Measurements from ENCODE around the gene AANAT. TPM values are rescaled to one million over a fixed set of nuclear protein-coding genes. Genes with fewer than 3 reads are reported as not detected.

Gene AANAT
- polyA plus RNA-seq, 1 experiment, result not detected

DNA sequence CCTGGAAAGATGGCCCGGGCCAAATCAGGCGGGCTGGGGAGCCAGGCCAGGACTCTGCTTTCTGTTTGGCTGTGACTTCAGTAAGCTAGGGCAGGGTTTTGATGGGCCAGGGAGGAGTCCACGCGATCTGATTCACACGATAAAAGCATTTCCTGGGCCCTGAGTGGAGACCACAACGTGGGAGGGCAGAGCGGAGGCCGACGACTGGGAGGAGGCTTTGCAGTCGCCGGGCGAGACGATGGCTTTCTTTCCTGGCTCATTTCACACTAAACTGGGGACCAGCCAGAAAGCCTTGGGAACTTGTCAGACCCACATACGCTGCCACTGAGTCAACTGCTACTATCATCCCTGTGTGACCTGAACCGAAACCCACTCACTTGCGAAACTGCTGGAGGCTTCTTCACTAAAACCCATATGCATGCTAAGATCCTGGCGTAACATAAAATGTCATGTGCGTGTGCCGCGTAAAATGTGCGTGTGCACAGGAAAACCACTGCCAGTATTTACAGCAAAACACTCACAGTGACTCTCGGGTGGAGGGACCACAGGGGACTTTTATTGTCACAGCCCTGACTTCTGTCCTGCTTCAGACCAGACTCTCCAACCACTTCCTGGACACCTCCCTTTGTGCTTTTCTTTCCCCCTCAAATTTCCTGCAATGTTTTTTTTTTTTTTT is 48.0 kb downstream of the AANAT start:
- peak overlapping the region; percentile 1; the same call in 1 of the 2 replicates for H3K4me3 ChIP-seq (ENCODE audit: low read depth, low read length)
- no peaks in the 10 kb centered on the region for H3K36me3 ChIP-seq (ENCODE audit: control insufficient read depth, insufficient read depth, low read length)
- no peaks in the 10 kb centered on the region for H3K27me3 ChIP-seq (ENCODE audit: control insufficient read depth, insufficient read depth, low read length)
- POLR2A ChIA-PET, result no interaction called here
- peak; percentile 95 for DNase-seq (ENCODE audit: low read depth)
- TF ChIP-seq, protein P1, sequence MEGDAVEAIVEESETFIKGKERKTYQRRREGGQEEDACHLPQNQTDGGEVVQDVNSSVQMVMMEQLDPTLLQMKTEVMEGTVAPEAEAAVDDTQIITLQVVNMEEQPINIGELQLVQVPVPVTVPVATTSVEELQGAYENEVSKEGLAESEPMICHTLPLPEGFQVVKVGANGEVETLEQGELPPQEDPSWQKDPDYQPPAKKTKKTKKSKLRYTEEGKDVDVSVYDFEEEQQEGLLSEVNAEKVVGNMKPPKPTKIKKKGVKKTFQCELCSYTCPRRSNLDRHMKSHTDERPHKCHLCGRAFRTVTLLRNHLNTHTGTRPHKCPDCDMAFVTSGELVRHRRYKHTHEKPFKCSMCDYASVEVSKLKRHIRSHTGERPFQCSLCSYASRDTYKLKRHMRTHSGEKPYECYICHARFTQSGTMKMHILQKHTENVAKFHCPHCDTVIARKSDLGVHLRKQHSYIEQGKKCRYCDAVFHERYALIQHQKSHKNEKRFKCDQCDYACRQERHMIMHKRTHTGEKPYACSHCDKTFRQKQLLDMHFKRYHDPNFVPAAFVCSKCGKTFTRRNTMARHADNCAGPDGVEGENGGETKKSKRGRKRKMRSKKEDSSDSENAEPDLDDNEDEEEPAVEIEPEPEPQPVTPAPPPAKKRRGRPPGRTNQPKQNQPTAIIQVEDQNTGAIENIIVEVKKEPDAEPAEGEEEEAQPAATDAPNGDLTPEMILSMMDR (IDR thresholded peaks at IDR 0.05; ENCODE audit: insufficient read depth, low read depth, low read length), result no peak
- CTCF ChIA-PET, result interaction anchor here (1.0 to 19.7 kb wide), 5 partner anchors 7 to 55 kb away, joined by 3 to 442 read pairs (median 4); partner anchors contain the start of genes AANAT and UBE2O

DNA sequence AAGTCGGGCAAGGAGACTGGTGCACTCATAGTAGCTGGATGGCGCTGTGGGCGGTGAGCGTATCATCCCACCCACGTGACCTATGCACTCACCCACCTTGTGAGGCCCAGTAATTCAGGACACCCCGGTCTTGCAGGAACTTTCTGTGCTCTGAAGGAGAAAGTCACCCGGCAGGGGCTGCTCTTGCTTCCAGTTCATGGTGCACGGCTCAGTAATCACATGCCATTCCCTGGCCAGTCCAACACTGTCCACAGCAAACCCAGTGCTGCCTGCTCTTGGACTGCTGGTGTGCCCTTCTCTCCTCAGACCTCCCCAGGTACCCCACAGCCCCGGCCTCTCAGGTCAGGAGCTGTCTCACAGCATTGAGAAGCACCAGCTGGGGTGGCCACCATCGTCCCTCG is 50.2 kb downstream of the AANAT start:
- no peak for DNase-seq (ENCODE audit: low read depth)
- CTCF ChIA-PET, result interaction anchor here (1.4 to 1.5 kb wide), 2 partner anchors 23 to 59 kb away, joined by 4 to 5 read pairs; no protein-coding TSS in a partner anchor

DNA sequence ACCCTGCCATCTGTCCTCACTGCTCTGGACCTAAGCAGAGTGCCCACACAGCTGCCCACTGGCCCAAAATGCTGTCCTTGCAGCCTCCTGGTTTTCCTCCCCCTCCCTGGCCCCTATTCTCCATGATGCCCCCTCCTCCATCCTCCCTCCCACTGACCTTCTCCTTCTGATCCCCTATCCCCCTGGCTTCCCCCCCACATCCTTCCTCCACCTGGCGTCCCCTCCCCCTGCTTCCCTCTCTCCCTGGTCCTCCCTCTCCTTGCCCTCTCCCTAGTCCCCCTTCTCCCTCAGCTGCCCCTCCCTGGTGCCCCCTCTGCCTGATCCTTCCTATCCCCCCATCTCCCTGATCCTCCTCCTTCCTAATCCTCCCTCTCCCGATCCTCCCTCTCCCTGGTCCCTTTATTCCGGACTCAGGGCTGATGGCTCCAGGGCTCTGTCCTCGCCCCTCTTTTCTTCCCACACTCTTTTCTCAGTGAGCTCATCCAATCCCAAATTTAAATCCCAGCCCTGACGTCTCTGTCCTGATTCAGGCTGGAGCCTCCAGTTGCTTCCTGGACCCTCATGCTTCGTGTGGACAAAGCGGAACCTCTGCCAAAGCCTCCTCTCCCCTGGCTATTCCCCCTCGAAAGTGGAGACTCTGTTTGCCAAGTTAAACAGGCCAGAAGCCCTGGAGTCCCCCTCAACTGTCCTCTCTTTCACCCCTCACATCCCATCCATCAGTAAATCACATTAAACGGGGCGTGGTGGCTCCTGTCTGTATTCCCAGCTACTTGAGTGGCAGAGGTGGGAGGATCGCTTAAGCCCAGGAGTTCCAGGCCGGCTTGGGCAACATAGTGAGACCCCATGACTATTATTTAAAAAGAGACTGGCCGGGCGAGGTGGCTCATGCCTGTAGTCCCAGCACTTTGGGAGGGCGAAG is 51.9 kb downstream of the AANAT start:
- ChIA-PET CTCF (interaction anchor here (0.6 to 6.2 kb wide), 5 partner anchors 10 to 162 kb away, joined by 3 to 103 read pairs (median 64); no protein-coding TSS in a partner anchor), POLR2A (no interaction called here)
- Histone ChIP-seq H3K27me3 (ENCODE audit: control insufficient read depth, insufficient read depth, low read length) (no peaks in the 10 kb centered on the region), H3K4me3 (ENCODE audit: low read depth, low read length) (no peak overlapping the region), H3K36me3 (ENCODE audit: control insufficient read depth, insufficient read depth, low read length) (no peaks in the 10 kb centered on the region)
- TF ChIP-seq, protein P1 (IDR thresholded peaks at IDR 0.05; ENCODE audit: insufficient read depth, low read depth, low read length), result no peak
- no peak for DNase-seq (ENCODE audit: low read depth)

More for the DNA sequence above, 50.2 kb downstream of the AANAT start:
- TF ChIP-seq, protein P1 (IDR thresholded peaks at IDR 0.05; ENCODE audit: insufficient read depth, low read depth, low read length), result no peak
- no peaks in the 10 kb centered on the region for H3K36me3 ChIP-seq (ENCODE audit: control insufficient read depth, insufficient read depth, low read length)
- H3K4me3 ChIP-seq (ENCODE audit: low read depth, low read length), result no peak overlapping the region
- POLR2A ChIA-PET, result no interaction called here
- no peaks in the 10 kb centered on the region for H3K27me3 ChIP-seq (ENCODE audit: control insufficient read depth, insufficient read depth, low read length)

Other genes starting within 250 kb of the AANAT start
- gene RNF157, start 227.1 kb upstream of the AANAT start, polyA plus RNA-seq (2011; rRNA removed), result 0.13 and 0.50 TPM in 2 replicates
- gene UBALD2, start 202.3 kb upstream of the AANAT start, polyA plus RNA-seq (2011; rRNA removed), result 35.0 and 50.7 TPM in 2 replicates
- 2.1 and 3.4 TPM in 2 replicates for gene QRICH2, start 159.3 kb upstream of the AANAT start, polyA plus RNA-seq (2011; rRNA removed)
- gene PRPSAP1, start 113.7 kb upstream of the AANAT start, polyA plus RNA-seq (2011; rRNA removed), result 68.5 and 72.8 TPM in 2 replicates
- gene SPHK1, start 83.0 kb upstream of the AANAT start, polyA plus RNA-seq (2011; rRNA removed), result 21.4 and 57.8 TPM in 2 replicates
- gene UBE2O, start 14.5 kb upstream of the AANAT start, polyA plus RNA-seq (2011; rRNA removed), result 7.0 and 11.1 TPM in 2 replicates
- 6.4 and 8.9 TPM in 2 replicates for gene RHBDF2, start 33.8 kb downstream of the AANAT start, polyA plus RNA-seq (2011; rRNA removed)
- gene CYGB, start 70.1 kb downstream of the AANAT start, polyA plus RNA-seq (2011; rRNA removed), result 1.1 and 1.4 TPM in 2 replicates
- 0.21 TPM in 1 of 2 replicates, not detected in the other for gene PRCD, start 72.4 kb downstream of the AANAT start, polyA plus RNA-seq (2011; rRNA removed)
- gene ST6GALNAC2, start 118.3 kb downstream of the AANAT start, polyA plus RNA-seq (2011; rRNA removed), result 0.72 and 0.89 TPM in 2 replicates
- not detected in 2 replicates for gene ST6GALNAC1, start 176.2 kb downstream of the AANAT start, polyA plus RNA-seq (2011; rRNA removed)
- 298 and 300 TPM in 2 replicates for gene MXRA7, start 243.4 kb downstream of the AANAT start, polyA plus RNA-seq (2011; rRNA removed)

Measured in BJ (cell line).